Loucy (cell line): ENCODE data around the gene BBS5.
"Not testable (repeated sequence)": the region's sequence is repeated elsewhere in the genome, so short reads cannot be mapped to it uniquely, and the experiment has no call there.

Source experiments
- H2AFZ ChIP-seq: fragments of 200-600 bp; sonication (generic); 2 replicates; pipeline ENCODE4 v1.6.0; 2016; ENCODE audit warnings: antibody characterized with exemption, mild to moderate bottlenecking, low read length, moderate library complexity
- H3F3A ChIP-seq: fragments of 200-600 bp; 2 replicates; pipeline ENCODE4 v1.6.0; 2016; ENCODE audit warnings: antibody characterized with exemption, low read depth, mild to moderate bottlenecking
- H3K27me3 ChIP-seq: fragments of 200-600 bp; sonication (generic); 2 replicates; pipeline ENCODE4 v1.6.1; 2014; ENCODE audit warnings: low read length, mild to moderate bottlenecking; ENCODE audit not compliant: insufficient read depth, poor library complexity, severe bottlenecking
- H3K36me3 ChIP-seq: fragments of 200-600 bp; sonication (generic); 2 replicates; pipeline ENCODE4 v1.6.1; 2016; ENCODE audit warnings: low read length; ENCODE audit not compliant: insufficient read depth
- H3K4me1 ChIP-seq: fragments of 200-600 bp; sonication (generic); 2 replicates; pipeline ENCODE4 v1.5.1; 2014; ENCODE audit warnings: low read length, mild to moderate bottlenecking; ENCODE audit not compliant: insufficient read depth, poor library complexity, severe bottlenecking
- H3K4me2 ChIP-seq: fragments of 200-600 bp; sonication (generic); 2 replicates; pipeline ENCODE4 v1.6.0; 2014; ENCODE audit warnings: antibody characterized with exemption, low read length, low read depth, mild to moderate bottlenecking; ENCODE audit not compliant: poor library complexity, severe bottlenecking
- H3K4me3 ChIP-seq: fragments of 200-600 bp; sonication (generic); 2 replicates; pipeline ENCODE4 v1.5.1; 2014; ENCODE audit warnings: low read length, mild to moderate bottlenecking, mixed read lengths; ENCODE audit not compliant: poor library complexity, severe bottlenecking
- H3K79me2 ChIP-seq: fragments of 200-600 bp; sonication (generic); 2 replicates; pipeline ENCODE4 v1.6.1; 2014; ENCODE audit warnings: low read length; ENCODE audit not compliant: insufficient read depth
- H3K9ac ChIP-seq: fragments of 200-600 bp; sonication (generic); 2 replicates; pipeline ENCODE4 v1.6.0; 2014; ENCODE audit warnings: mild to moderate bottlenecking, low read depth, low read length, moderate library complexity; ENCODE audit not compliant: poor library complexity, severe bottlenecking
- H3K9me2 ChIP-seq: fragments of 200-600 bp; sonication (generic); replicated peaks from 2 replicates; pipeline ENCODE4 v1.6.1; 2016; ENCODE audit warnings: low read depth, low read length, mixed read lengths
- H3K9me3 ChIP-seq: fragments of 200-600 bp; sonication (generic); 2 replicates; pipeline ENCODE4 v1.6.1; 2014; ENCODE audit warnings: mild to moderate bottlenecking, antibody characterized with exemption, low read length, low read depth; ENCODE audit not compliant: insufficient read depth
- H4K20me1 ChIP-seq: fragments of 200-600 bp; sonication (generic); 2 replicates; pipeline ENCODE4 v1.6.0; 2014; ENCODE audit warnings: antibody characterized with exemption, low read length, mild to moderate bottlenecking; ENCODE audit not compliant: insufficient read depth, poor library complexity, severe bottlenecking
- CTCF ChIP-seq: fragments of 200-600 bp; sonication (generic); conservative IDR thresholded peaks from 2 replicates; pipeline ENCODE4 v1.5.1; 2014; ENCODE audit warnings: mild to moderate bottlenecking, antibody characterized with exemption, low read length
- EZH2phosphoT487 ChIP-seq: fragments of 200-600 bp; IDR thresholded peaks from 2 replicates; pipeline ENCODE4 v1.6.1; 2018; ENCODE audit warnings: antibody characterized with exemption, mild to moderate bottlenecking, moderate library complexity, borderline replicate concordance

The BBS5 gene

GRCh38 chr2:169528271-169528701 is 49.0 kb downstream of the BBS5 start:
- Histone ChIP-seq H3K9me3 (no peaks in the 10 kb centered on the region), H2AFZ (0 out of 2 replicates have a peak overlapping the region, but pooled peaks have one; percentile 6), H3K79me2 (no peaks in the 10 kb centered on the region), H3K9ac (no peak overlapping the region), H4K20me1 (no peaks in the 10 kb centered on the region), H3K36me3 (peaks cover 5% of the 10 kb centered on the region; the same call in 1 of the 2 replicates), H3K4me3 (no peak overlapping the region), H3K9me2 (no peaks in the 10 kb centered on the region), H3K27me3 (no peaks in the 10 kb centered on the region), H3K4me2 (no peak overlapping the region), H3F3A (no peaks in the 10 kb centered on the region), H3K4me1 (no peaks in the 10 kb centered on the region)
- TF ChIP-seq EZH2phosphoT487, result no peak
- TF ChIP-seq CTCF, result peak; percentile 91

DNA sequence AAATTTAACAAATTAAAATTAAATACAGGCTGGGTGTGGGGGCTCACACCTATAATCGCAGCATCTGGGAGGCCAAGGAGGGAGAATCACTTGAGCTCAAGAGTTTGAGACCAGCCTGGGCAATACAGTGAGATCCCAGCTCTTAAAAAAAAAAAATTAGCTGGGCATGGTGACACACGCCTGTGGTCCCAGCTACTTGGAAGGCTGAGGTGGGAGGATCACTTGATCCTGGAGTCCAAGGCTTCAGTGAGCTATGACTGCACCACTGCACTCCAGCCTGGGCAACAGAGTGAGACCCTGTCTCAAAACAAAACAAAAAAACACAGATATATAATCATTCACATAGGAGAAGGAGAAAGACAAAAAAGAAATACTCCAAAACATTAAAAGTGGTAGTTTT is 60.2 kb downstream of the BBS5 start:
- not testable (repeated sequence) for H2AFZ ChIP-seq, H3K4me3 ChIP-seq, H4K20me1 ChIP-seq, H3K9ac ChIP-seq, H3K27me3 ChIP-seq, H3K4me2 ChIP-seq, H3K9me3 ChIP-seq, H3K4me1 ChIP-seq, H3K79me2 ChIP-seq, H3K9me2 ChIP-seq, H3K36me3 ChIP-seq, H3F3A ChIP-seq

GRCh38 chr2:169540146-169540545 is 60.9 kb downstream of the BBS5 start:
- no peaks in the 10 kb centered on the region for H3K4me1 ChIP-seq
- H2AFZ ChIP-seq, result no peak overlapping the region
- no peaks in the 10 kb centered on the region for H3K9me2 ChIP-seq
- no peaks in the 10 kb centered on the region for H3K9me3 ChIP-seq
- H4K20me1 ChIP-seq, result no peaks in the 10 kb centered on the region
- H3K9ac ChIP-seq, result no peak overlapping the region
- H3K79me2 ChIP-seq, result no peaks in the 10 kb centered on the region
- no peak overlapping the region for H3K4me3 ChIP-seq
- peaks cover 3% of the 10 kb centered on the region; the same call in 1 of the 2 replicates for H3K36me3 ChIP-seq
- H3K27me3 ChIP-seq, result no peaks in the 10 kb centered on the region
- no peak overlapping the region for H3K4me2 ChIP-seq
- peaks cover 3% of the 10 kb centered on the region; the same call in 1 of the 2 replicates for H3F3A ChIP-seq
- TF ChIP-seq CTCF (no peak), EZH2phosphoT487 (no peak)

GRCh38 chr2:169542433-169542832 is 63.1 kb downstream of the BBS5 start:
- H3K79me2 ChIP-seq, result no peaks in the 10 kb centered on the region
- H3F3A ChIP-seq, result peaks cover 3% of the 10 kb centered on the region; the same call in 1 of the 2 replicates
- H3K4me1 ChIP-seq, result no peaks in the 10 kb centered on the region
- H3K9ac ChIP-seq, result no peak overlapping the region
- no peaks in the 10 kb centered on the region for H3K9me3 ChIP-seq
- H2AFZ ChIP-seq, result no peak overlapping the region
- H3K9me2 ChIP-seq, result no peaks in the 10 kb centered on the region
- no peak for TF ChIP-seq EZH2phosphoT487
- TF ChIP-seq CTCF, result no peak
- H3K4me2 ChIP-seq, result no peak overlapping the region
- H3K36me3 ChIP-seq, result peaks cover 15% of the 10 kb centered on the region; the same call in 1 of the 2 replicates
- H4K20me1 ChIP-seq, result no peaks in the 10 kb centered on the region
- H3K27me3 ChIP-seq, result no peaks in the 10 kb centered on the region
- H3K4me3 ChIP-seq, result no peak overlapping the region
